ENCODE results near the gene SLC25A28. TPM values are rescaled to one million over a fixed set of nuclear protein-coding genes. Genes with fewer than 3 reads are reported as not detected.

The SLC25A28 gene
- total and polyA plus RNA-seq, 2 donors from 2014 or later = 43.0 to 57.1 TPM

- Histone ChIP-seq H3K9me3 (ENCODE audit: control insufficient read depth in 2 of 3, insufficient read depth in 1 of 3, low read length in 3 of 3) (no peaks in the 10 kb centered on the region), H3K9ac (ENCODE audit: low read length in 3 of 3) (no peak overlapping the region), H3K4me3 (ENCODE audit: low read length in 3 of 3) (no peak overlapping the region), H3K27ac (ENCODE audit: low read depth in 2 of 2, low read length in 2 of 2) (no peak overlapping the region), H3K4me1 (ENCODE audit: control insufficient read depth in 2 of 3, insufficient read depth in 2 of 3, low read depth in 1 of 3, low read length in 3 of 3) (no peaks in the 10 kb centered on the region), H3K27me3 (ENCODE audit: control insufficient read depth, insufficient read depth, low read length) (no peaks in the 10 kb centered on the region), H3K36me3 (ENCODE audit: control insufficient read depth in 2 of 3, insufficient read depth in 3 of 3, low read length in 3 of 3) (no peaks in the 10 kb centered on the region)
- no peak for FAIRE-seq
- intact Hi-C loops (cut with DNase I) = no loop called here
- TF ChIP-seq CTCF (IDR thresholded peaks at IDR 0.05; ENCODE audit: borderline replicate concordance, extremely low read depth, insufficient read depth) = no peak
- DNase-seq = no peak
These were observed 57.6 kb downstream of the SLC25A28 start for GRCh38 chr10:99562631-99563030.

Other genes starting within 250 kb of the SLC25A28 start
- gene GOT1, start 189.8 kb downstream of the SLC25A28 start, total RNA-seq = 73.2 TPM
- 241 TPM for gene GOT1, start 189.8 kb downstream of the SLC25A28 start, polyA plus RNA-seq (ENCODE audit: insufficient read depth, low read depth, low replicate concordance)
- not detected for gene NKX2-3, start 87.5 kb downstream of the SLC25A28 start, total RNA-seq
- gene NKX2-3, start 87.5 kb downstream of the SLC25A28 start, polyA plus RNA-seq (ENCODE audit: insufficient read depth, low read depth, low replicate concordance) = not detected
- 16.1 TPM for gene ENTPD7, start 39.1 kb upstream of the SLC25A28 start, total RNA-seq
- 1.4 TPM for gene ENTPD7, start 39.1 kb upstream of the SLC25A28 start, polyA plus RNA-seq (ENCODE audit: insufficient read depth, low read depth, low replicate concordance)
- 40.4 TPM for gene COX15, start 111.7 kb upstream of the SLC25A28 start, total RNA-seq
- 30.9 TPM for gene COX15, start 111.7 kb upstream of the SLC25A28 start, polyA plus RNA-seq (ENCODE audit: insufficient read depth, low read depth, low replicate concordance)
- gene CUTC, start 111.8 kb upstream of the SLC25A28 start, total RNA-seq = 16.5 TPM
- gene CUTC, start 111.8 kb upstream of the SLC25A28 start, polyA plus RNA-seq (ENCODE audit: insufficient read depth, low read depth, low replicate concordance) = 19.1 TPM
- gene ABCC2, start 162.2 kb upstream of the SLC25A28 start, total RNA-seq = 2.3 TPM
- 15.4 TPM for gene ABCC2, start 162.2 kb upstream of the SLC25A28 start, polyA plus RNA-seq (ENCODE audit: insufficient read depth, low read depth, low replicate concordance)

Measured in kidney (tissue), 14 donors.